ENCODE data around the gene NRCAM. TPM values are rescaled to one million over a fixed set of nuclear protein-coding genes. Genes with fewer than 3 reads are reported as not detected.

NRCAM gene
- total RNA-seq, 4 donors from 2014 or later = 1.1 to 6.1 (median 4.0) TPM

GRCh38 chr7:108321359-108321758 is 134.9 kb downstream of the NRCAM start:
- TF ChIP-seq POLR2A (IDR thresholded peaks at IDR 0.05) = no peak
- TF ChIP-seq, protein P1, sequence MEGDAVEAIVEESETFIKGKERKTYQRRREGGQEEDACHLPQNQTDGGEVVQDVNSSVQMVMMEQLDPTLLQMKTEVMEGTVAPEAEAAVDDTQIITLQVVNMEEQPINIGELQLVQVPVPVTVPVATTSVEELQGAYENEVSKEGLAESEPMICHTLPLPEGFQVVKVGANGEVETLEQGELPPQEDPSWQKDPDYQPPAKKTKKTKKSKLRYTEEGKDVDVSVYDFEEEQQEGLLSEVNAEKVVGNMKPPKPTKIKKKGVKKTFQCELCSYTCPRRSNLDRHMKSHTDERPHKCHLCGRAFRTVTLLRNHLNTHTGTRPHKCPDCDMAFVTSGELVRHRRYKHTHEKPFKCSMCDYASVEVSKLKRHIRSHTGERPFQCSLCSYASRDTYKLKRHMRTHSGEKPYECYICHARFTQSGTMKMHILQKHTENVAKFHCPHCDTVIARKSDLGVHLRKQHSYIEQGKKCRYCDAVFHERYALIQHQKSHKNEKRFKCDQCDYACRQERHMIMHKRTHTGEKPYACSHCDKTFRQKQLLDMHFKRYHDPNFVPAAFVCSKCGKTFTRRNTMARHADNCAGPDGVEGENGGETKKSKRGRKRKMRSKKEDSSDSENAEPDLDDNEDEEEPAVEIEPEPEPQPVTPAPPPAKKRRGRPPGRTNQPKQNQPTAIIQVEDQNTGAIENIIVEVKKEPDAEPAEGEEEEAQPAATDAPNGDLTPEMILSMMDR (IDR thresholded peaks at IDR 0.05) = no peak
- no peak overlapping the region for H3K4me3 ChIP-seq (ENCODE audit: low read depth, poor library complexity, severe bottlenecking)
- DNase-seq (ENCODE audit: low spot score in 2 of 2) = no peak
- WGBS, 2 donors = 86 to 92% methylated on average over 1 of the region's 1 CpG
- intact Hi-C loops (cut with DNase I; ENCODE audit: low total_unique reads) = no loop called here

GRCh38 chr7:108316708-108317107 is 139.5 kb downstream of the NRCAM start:
- intact Hi-C loops (cut with DNase I; ENCODE audit: low total_unique reads) = no loop called here
- WGBS, 2 donors = 81 to 85% methylated on average over 1 of the region's 1 CpG
- TF ChIP-seq, protein P1 (IDR thresholded peaks at IDR 0.05) = no peak
- TF ChIP-seq POLR2A (IDR thresholded peaks at IDR 0.05) = no peak
- no peak for DNase-seq (ENCODE audit: low spot score in 2 of 2)
- H3K4me3 ChIP-seq (ENCODE audit: low read depth, poor library complexity, severe bottlenecking) = no peak overlapping the region

- no peak for DNase-seq (ENCODE audit: low spot score in 2 of 2)
- H3K4me3 ChIP-seq (ENCODE audit: low read depth, poor library complexity, severe bottlenecking) = no peak overlapping the region
- no peak for TF ChIP-seq POLR2A (IDR thresholded peaks at IDR 0.05)
- TF ChIP-seq, protein P1 (IDR thresholded peaks at IDR 0.05) = no peak
- intact Hi-C loops (cut with DNase I; ENCODE audit: low total_unique reads) = no loop called here
Observed at GRCh38 chr7:108314551-108314950, 141.7 kb downstream of the NRCAM start.

- 83 to 90% methylated on average over 2 of the region's 2 CpGs for WGBS, 2 donors
- intact Hi-C loops (cut with DNase I; ENCODE audit: low total_unique reads) = no loop called here
- TF ChIP-seq, protein P1 (IDR thresholded peaks at IDR 0.05) = no peak
- no peak for TF ChIP-seq POLR2A (IDR thresholded peaks at IDR 0.05)
- no peak overlapping the region for H3K4me3 ChIP-seq (ENCODE audit: low read depth, poor library complexity, severe bottlenecking)
- no peak for DNase-seq (ENCODE audit: low spot score in 2 of 2)
Observed at GRCh38 chr7:108314049-108314448, 142.2 kb downstream of the NRCAM start.

- TF ChIP-seq, protein P1 (IDR thresholded peaks at IDR 0.05) = no peak
- no peak for TF ChIP-seq POLR2A (IDR thresholded peaks at IDR 0.05)
- WGBS, 2 donors = 37 to 43% methylated on average over 3 of the region's 3 CpGs
- intact Hi-C loops (cut with DNase I; ENCODE audit: low total_unique reads) = no loop called here
- no peak overlapping the region for H3K4me3 ChIP-seq (ENCODE audit: low read depth, poor library complexity, severe bottlenecking)
- DNase-seq (ENCODE audit: low spot score in 2 of 2) = no peak
Observed at GRCh38 chr7:108313086-108313485, 143.2 kb downstream of the NRCAM start.

GRCh38 chr7:108311446-108312168 is 144.6 kb downstream of the NRCAM start:
- DNase-seq (ENCODE audit: low spot score in 2 of 2) = no peak
- no peak for TF ChIP-seq POLR2A (IDR thresholded peaks at IDR 0.05)
- TF ChIP-seq, protein P1 (IDR thresholded peaks at IDR 0.05) = no peak
- H3K4me3 ChIP-seq (ENCODE audit: low read depth, poor library complexity, severe bottlenecking) = no peak overlapping the region
- intact Hi-C loops (cut with DNase I; ENCODE audit: low total_unique reads) = no loop called here
- WGBS, 2 donors = 84 to 91% methylated on average over 3 of the region's 3 CpGs

Data from lower leg skin (tissue), 4 donors.